NOMO-1 treated with dmso at 0.1 percent for 144 hours (cell line): ENCODE results near the gene COX7A2L.
"Not testable (repeated sequence)": the region's sequence is repeated elsewhere in the genome, so short reads cannot be mapped to it uniquely, and the experiment has no call there.

Experiments used
- DNase-seq: peaks from one replicate; lab custom pipeline; 2025; ENCODE audit not compliant: unreplicated experiment; lab: John Stamatoyannopoulos, UW

Gene COX7A2L

DNA sequence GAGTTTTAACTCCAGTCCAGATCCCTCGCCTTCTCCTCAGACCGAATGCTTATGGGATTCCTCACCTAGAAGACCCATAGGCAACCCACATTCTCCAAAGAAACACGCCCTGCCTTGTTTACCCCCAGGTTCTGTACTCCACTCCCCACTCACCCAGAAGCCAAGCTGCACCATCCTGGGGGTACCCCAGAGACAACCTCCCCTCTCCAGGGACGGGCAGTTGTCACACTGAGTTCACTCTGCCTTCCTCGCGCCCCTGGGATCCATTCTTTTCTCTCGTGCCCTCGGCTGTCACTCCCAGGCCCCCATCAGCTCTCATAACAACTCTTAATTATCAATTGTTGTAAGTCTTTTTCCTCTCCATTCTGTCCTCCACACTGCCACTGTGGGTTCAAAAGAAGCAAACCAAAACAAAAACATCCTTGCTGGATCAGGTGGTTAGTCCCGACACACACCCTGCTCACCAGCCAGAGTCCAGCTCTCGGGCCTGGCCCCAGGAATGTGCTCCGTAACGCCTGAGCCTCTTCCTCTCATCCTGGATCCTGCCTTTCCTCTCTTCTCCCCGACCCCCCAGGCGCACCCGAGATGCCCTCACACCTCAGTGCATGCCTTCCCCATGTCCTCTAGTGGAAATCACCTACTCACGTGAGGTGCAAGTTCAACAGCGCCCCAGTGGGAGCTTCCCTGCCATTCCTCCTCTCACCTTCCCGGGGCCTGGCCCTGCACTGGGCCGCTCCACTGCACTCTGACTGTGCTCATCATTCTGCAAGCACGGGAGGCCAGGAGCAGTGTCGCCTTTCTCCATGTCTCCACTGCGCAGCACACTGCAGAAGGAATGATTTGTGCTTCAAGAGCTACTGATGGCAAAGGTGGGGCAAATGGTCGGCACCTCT is 20.7 kb downstream of the COX7A2L start:
- no peak for DNase-seq

DNA sequence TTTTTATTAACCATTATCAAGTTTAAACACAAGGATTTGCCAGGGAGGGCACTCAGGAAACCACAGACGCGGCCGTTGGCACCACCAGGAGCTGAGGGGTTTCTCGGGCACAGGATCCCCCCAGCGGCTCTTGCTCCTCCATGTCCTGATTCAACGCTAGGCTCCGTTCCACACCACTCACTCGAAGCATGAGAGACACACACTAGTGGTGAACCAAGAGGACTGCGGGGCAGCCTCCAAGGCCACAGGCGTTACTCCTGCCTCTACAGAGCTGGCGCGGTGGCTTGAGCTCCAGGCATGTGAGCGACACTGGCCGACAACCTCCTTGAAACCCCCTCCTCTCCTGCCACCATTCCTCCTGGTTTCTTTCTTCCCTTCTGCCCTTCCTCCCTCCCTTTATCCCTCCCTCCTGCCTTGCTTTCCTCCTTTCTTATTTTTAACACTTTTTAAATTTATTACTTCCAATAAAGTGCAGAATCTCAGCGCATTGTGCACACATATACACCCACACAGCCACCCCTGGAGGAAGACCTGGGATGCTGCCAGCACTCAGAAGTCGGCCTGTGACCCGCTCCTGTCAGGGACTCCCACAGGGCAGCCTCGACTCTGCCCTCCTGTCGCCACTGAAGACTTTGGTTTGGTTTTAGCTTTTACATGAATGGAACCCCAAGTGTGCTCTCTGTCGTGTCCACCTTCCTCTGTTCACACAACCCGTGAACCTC is 21.7 kb downstream of the COX7A2L start:
- DNase-seq = no peak

GRCh38 chr2:42338567-42339190 is 22.3 kb downstream of the COX7A2L start:
- DNase-seq = no peak

GRCh38 chr2:42337846-42338566 is 23.0 kb downstream of the COX7A2L start:
- no peak for DNase-seq

DNA sequence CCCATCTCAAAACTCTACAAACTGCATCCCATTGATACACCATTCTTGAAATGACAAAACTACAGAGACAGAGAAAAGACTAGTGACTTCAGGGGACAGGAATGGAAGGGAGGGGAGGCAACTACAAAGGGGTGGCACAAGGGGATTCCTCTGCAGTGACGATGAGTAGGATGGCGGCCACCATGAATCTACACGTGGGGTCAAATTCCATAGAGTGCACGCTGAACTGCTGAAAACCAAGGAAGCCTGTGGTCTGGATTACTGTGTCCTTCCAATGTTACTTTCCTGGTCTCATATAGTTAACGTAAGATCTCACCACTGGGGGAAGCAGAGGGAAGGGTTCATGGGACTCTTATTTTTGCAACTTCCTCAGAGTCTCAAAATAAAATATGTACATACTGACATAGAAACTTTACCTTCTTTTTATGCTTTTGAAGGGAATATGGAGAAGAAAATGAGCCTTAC is 23.6 kb downstream of the COX7A2L start:
- no peak for DNase-seq

- no peak for DNase-seq
These were observed 24.6 kb downstream of the COX7A2L start for GRCh38 chr2:42336361-42336965.

DNA sequence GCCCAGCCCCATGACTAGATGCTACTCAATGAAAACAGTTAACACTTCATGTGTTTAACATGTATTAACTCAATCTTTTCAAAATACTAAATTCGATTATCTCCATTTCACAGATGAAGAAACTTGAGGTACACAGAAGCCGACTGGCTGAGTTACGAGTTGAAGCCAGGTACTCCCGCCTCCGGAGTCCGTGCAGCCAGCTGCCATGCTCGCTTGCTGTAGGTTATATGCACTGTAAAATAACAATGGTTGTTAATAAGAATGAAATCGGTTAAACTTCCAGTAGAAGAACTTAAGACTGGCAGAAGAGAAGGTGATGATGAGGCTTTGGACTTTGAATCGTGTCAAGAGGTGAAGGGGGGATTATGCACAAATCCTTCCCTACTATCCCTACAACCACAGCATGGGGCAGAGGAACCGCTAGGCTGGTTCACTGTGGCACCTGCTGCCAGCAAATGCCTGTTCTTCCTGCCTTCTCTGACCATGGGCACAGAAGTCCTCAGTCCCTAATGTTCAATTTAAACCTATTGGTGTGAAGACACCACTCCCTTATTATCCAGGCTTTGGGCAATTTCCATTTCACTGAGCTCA is 25.4 kb downstream of the COX7A2L start:
- DNase-seq = no peak

DNA sequence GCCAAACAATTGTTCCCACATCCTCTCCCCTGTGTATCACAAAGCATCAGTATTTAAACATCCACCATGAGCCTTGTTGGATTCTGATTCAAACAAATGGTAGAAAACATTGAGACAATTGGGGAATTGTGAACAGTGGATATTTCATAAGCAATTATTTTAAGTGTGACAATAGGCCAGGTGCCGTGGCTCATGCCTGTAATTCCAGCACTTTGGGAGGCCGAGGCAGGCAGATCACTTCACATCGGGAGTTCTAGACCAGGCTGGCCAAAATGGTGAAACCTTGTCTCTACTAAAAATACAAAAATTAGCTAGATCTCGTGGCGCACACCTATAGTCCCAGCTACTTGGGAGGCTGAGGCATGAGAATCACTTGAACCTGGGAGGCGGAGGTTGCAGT is 26.2 kb downstream of the COX7A2L start:
- DNase-seq = not testable (repeated sequence)

DNA sequence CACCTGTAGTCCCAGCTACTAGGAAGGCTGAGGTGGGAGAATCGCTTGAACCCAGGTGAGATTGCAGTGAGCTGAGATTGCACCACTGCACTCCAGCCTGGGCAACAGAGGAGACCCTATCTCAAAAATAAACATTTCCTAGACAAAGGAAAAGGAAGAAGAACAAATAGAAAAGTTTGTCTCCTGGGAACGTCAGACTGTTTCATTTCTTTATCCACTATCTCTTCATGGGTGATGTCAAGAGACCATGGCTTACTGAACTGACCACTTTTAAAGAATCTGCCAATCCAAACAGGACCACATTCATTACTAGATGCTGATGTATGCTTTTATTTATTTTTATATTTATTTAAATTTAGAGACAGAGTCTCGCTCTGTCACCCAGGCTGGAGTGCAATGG is 26.8 kb downstream of the COX7A2L start:
- no peak for DNase-seq

DNA sequence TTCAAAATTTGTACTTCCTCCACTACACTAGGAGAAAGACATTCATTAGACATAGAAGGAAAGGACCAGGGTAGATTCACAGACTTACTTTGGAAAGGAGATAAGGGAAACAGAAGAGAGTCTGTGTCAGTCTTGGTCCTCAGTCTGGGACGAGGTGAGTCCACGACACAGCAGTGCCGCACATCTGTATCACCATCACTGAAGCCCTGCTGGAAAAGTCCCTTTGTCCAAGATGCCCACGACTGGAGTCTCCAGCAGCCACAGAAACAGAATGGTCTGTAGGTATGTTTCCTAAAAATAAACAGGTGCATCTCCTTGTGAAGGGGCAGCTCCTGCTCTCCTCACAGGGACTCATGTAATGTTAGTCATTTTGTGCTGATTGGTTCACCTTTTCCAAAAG is 27.4 kb downstream of the COX7A2L start:
- no peak for DNase-seq

GRCh38 chr2:42332575-42332974 is 28.4 kb downstream of the COX7A2L start:
- DNase-seq = no peak

GRCh38 chr2:42331569-42332284 is 29.3 kb downstream of the COX7A2L start:
- DNase-seq = no peak

DNA sequence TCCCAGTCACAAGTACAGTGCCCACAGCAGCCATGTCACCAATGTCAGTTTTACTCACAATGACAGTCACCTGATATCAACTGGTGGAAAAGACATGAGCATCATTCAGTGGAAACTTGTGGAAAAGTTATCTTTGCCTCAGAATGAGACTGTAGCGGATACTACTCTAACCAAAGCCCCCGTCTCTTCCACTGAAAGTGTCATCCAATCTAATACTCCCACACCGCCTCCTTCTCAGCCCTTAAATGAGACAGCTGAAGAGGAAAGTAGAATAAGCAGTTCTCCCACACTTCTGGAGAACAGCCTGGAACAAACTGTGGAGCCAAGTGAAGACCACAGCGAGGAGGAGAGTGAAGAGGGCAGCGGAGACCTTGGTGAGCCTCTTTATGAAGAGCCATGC is 31.3 kb downstream of the COX7A2L start:
- no peak for DNase-seq

GRCh38 chr2:42328923-42329322 is 32.1 kb downstream of the COX7A2L start:
- no peak for DNase-seq

- no peak for DNase-seq
These were observed 32.7 kb downstream of the COX7A2L start for GRCh38 chr2:42328148-42328833.

DNA sequence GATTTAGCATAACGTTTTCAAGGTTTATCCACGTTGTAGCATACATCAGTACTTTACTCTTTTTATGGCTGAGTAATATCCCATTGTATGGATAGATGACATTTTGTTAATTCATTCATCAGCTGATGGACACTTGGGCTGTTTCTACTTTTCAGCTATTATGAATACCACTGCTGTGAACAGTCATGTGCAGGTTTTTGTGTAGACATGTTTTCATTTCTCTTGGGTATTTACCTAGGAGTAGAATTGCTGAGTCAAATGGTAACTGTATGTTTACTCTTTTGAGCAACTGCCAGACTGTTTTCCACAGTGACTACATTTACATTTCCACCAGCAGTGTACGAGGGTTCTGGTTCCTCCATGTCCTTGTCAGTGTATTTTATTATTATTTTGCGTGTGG is 33.9 kb downstream of the COX7A2L start:
- no peak for DNase-seq

- DNase-seq = no peak
These were observed 35.4 kb downstream of the COX7A2L start for GRCh38 chr2:42325609-42326008.

GRCh38 chr2:42324949-42325348 is 36.1 kb downstream of the COX7A2L start:
- DNase-seq = no peak

DNA sequence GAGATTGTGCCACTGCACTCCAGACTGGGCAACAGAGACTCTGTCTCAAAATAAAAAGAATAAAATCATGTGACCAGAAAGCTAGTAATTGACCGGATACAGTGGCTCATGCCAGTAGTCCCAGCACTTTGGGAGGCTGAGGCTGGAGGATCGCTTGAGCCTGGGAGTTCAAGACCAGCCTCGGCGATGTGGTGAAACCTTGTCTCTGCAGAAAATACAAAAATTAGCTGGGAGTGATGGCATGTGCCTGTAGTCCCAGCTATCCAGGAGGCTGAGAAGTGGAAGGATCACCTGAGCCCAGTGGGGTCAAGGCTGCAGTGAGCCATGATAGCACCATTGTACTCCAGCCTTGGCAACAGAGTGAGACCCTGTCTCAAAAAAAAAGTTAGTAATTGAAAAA is 36.8 kb downstream of the COX7A2L start:
- DNase-seq = no peak
